HL-60 (cell line): ENCODE data around the gene CYS1.

ENCODE experiments used
- GABPA ChIP-seq: IDR thresholded peaks from 2 replicates; pipeline ENCODE4 v1.6.1; 2012; ENCODE audit warnings: low read depth
- SPI1 ChIP-seq: IDR thresholded peaks from 2 replicates; pipeline ENCODE4 v1.6.1; 2012; ENCODE audit warnings: low read depth, mild to moderate bottlenecking, borderline replicate concordance
- TF ChIP-seq, protein P1 (sequence below): IDR thresholded peaks from one replicate; pipeline ENCODE4 v1.5.1; 2011; ENCODE audit warnings: low read length, control low read depth, inconsistent platforms; ENCODE audit not compliant: insufficient read depth
- TF ChIP-seq, protein P2 (sequence below): IDR thresholded peaks from 2 replicates; pipeline ENCODE4 v1.6.1; 2012; ENCODE audit warnings: low read depth; ENCODE audit not compliant: insufficient replicate concordance

DNA sequence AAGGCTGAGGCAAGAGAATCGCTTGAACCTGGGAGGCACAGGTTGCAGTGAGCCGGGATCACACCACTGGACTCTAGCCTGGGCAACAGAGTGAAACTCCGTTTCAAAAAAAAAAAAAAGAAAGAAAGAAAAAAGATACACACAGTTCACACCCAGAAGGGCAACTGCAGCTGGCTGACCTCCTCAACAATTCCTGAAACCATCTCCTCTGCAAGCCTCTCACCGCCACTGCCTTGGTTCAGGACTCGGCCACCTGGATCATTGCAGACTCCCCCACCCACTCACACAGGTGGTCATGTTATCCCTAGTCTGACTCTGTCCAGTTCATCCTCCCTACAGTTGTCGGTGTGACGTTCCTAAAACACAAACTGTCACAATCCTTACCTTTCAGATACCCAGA is 2.2 kb downstream of the CYS1 start:
- TF ChIP-seq, protein P1, sequence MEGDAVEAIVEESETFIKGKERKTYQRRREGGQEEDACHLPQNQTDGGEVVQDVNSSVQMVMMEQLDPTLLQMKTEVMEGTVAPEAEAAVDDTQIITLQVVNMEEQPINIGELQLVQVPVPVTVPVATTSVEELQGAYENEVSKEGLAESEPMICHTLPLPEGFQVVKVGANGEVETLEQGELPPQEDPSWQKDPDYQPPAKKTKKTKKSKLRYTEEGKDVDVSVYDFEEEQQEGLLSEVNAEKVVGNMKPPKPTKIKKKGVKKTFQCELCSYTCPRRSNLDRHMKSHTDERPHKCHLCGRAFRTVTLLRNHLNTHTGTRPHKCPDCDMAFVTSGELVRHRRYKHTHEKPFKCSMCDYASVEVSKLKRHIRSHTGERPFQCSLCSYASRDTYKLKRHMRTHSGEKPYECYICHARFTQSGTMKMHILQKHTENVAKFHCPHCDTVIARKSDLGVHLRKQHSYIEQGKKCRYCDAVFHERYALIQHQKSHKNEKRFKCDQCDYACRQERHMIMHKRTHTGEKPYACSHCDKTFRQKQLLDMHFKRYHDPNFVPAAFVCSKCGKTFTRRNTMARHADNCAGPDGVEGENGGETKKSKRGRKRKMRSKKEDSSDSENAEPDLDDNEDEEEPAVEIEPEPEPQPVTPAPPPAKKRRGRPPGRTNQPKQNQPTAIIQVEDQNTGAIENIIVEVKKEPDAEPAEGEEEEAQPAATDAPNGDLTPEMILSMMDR: no peak
- TF ChIP-seq SPI1 (no peak), GABPA (no peak)
- TF ChIP-seq, protein P2, sequence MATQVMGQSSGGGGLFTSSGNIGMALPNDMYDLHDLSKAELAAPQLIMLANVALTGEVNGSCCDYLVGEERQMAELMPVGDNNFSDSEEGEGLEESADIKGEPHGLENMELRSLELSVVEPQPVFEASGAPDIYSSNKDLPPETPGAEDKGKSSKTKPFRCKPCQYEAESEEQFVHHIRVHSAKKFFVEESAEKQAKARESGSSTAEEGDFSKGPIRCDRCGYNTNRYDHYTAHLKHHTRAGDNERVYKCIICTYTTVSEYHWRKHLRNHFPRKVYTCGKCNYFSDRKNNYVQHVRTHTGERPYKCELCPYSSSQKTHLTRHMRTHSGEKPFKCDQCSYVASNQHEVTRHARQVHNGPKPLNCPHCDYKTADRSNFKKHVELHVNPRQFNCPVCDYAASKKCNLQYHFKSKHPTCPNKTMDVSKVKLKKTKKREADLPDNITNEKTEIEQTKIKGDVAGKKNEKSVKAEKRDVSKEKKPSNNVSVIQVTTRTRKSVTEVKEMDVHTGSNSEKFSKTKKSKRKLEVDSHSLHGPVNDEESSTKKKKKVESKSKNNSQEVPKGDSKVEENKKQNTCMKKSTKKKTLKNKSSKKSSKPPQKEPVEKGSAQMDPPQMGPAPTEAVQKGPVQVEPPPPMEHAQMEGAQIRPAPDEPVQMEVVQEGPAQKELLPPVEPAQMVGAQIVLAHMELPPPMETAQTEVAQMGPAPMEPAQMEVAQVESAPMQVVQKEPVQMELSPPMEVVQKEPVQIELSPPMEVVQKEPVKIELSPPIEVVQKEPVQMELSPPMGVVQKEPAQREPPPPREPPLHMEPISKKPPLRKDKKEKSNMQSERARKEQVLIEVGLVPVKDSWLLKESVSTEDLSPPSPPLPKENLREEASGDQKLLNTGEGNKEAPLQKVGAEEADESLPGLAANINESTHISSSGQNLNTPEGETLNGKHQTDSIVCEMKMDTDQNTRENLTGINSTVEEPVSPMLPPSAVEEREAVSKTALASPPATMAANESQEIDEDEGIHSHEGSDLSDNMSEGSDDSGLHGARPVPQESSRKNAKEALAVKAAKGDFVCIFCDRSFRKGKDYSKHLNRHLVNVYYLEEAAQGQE: no peak
